Activated CD4-positive, alpha-beta T cell treated with anti-CD3 and anti-CD28 coated beads, Interleukin-2, amount 50 U/mL, for 24 hours (primary cell): ENCODE measurements around the gene HSD17B13.
"Not testable (repeated sequence)": the region's sequence is repeated elsewhere in the genome, so short reads cannot be mapped to it uniquely, and the experiment has no call there.

ENCODE experiments used
- DNase-seq, 2 donors: peaks; one replicate each; pipeline ENCODE4 v3.0.0-alpha.2; 2020; ENCODE audit warnings: low read depth in 1 of 2, low spot score in 1 of 2

Gene HSD17B13, protein sequence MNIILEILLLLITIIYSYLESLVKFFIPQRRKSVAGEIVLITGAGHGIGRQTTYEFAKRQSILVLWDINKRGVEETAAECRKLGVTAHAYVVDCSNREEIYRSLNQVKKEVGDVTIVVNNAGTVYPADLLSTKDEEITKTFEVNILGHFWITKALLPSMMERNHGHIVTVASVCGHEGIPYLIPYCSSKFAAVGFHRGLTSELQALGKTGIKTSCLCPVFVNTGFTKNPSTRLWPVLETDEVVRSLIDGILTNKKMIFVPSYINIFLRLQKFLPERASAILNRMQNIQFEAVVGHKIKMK

DNA sequence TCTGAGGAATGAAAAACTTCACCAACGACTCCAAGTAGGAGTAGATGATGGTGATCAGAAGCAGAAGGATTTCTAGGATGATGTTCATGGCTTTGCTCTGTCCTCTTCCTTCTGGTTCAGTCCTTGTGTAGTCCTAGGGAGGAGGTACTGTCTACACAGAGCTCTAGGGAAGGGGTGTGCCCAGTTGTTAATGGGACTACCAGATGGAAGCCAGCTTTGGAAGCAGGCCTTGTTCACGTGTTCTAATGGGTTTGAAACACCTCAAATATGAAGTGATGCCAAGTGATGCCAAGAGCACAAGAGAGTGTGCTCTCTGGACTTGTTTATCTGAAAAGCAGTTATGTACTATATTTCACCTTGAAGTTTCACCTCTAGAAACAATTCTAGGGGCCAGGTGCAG, at the start of gene HSD17B13:
Gene HSD17B13 (minus strand): TSS at position 129 of the 400 bp plus-strand sequence. CDS start 41 bp downstream, at position 88.
- no peak for DNase-seq

- no peak for DNase-seq
These were observed 47.4 kb upstream of the HSD17B13 start for GRCh38 chr4:87370068-87370467.

DNA sequence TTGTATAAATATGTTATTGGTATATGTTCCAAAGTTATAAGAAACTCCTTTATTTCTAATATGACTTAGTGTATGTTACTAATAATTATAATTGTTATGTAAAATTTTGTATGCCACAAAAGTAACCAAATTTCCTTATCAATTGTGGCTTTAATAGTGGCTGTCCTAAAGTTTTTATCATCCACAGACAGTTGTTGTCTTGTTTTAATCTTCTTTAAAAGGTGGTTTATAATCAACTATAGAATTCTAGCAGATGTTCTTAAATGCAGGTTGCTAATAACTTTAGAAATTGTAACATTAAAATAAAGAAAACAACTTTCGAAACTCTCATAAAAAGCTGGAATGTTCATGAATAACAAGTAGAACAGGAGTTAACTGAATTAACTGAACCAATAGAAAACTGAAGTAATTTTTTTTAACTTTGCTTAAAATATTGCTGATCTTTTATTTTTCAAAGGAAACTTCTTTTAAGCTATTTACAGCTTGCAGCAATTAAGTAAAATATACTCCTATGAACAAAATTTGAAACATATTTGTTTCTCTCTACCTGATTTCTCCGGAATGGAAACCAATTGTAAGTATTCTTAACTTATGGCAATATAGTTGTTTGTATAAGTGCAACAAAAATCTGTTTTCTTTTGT, 44.0 kb upstream of the HSD17B13 start:
- DNase-seq: no peak

DNA sequence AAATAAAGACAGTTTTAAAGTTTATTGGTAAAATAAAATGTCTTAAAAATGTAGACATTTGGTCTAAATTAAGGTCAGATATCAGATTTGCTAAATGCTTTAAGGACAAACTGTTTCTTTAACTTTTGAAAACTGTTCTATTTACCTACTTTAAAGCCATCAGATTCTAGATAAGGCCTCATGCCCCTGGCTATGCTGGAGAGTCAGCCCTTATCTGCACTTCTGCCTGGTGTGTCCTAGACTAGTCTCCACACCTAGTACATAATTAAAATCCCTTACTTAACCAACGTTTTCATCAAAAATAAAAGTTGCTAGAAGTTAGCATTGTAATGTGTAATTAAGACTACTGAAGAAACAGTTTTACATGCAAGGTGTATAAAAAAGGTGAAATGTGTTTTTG, 42.7 kb upstream of the HSD17B13 start:
- no peak for DNase-seq

GRCh38 chr4:87363552-87363951, 40.9 kb upstream of the HSD17B13 start:
- no peak for DNase-seq

- DNase-seq: no peak
These were observed 37.8 kb upstream of the HSD17B13 start for GRCh38 chr4:87360338-87360935.

DNA sequence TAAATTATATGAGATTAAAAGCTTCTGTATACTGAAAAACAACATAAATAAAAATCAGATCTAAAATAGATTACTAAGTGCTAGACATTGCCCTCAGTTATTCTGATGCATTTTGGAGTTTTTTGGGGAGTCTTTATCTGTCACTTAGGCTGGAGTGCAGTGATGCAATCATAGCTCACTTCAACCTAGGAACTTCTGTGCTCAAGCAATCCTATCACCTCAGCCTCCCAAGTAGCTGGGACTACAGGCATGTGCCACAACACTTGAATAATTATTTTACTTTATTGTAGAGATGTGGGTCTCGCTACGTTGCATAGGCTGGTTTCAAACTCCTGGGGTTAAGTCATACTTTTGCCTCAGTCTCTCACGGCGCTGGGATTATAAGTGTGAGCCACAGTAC, 36.6 kb upstream of the HSD17B13 start:
- DNase-seq: no peak

GRCh38 chr4:87356832-87357526, 34.3 kb upstream of the HSD17B13 start:
- no peak for DNase-seq

DNA sequence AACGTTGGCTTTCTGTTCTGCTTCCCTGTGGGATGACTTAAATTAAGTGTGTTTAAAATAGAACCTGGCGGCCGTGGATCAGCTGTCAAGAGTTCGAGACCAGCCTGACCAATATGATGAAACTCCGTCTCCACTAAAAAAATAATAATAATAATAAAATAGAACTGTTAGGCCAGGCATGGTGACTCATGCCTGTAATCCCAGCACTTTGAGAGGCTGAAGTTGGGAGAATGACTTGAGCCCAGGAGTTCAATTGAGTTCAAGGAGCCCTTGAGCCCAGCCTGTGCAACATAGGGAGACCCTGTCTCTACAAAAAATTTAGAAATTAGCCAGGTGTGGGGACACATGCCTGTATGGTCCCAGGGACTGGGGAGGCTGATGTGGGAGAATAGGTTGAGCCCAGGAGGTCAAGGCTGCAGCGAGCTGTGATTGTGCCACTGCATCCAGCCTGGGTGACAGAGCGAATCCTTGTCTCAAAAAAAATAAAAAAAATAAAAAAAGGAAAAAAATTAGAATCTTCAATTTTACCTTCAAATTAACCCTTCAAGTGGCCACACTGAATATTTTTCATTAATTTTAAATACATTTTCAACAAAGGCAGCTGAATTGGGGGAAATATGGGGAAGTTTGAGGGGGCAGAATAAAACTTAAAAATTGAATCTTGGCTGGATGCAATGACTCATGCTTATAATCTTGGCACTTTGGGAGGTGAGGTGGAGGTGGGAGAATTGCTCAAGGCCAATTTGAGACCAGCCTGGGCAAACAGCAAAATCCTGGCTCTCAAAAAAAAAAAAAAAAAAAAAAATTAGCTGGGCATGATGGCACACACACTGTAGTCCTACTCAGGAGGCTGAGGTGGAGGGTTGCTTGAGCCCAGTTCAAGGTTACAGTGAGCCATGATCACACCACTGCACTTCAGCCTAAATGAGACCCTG, 31.8 kb upstream of the HSD17B13 start:
- DNase-seq: no peak

GRCh38 chr4:87353592-87353991, 30.9 kb upstream of the HSD17B13 start:
- DNase-seq: no peak

DNA sequence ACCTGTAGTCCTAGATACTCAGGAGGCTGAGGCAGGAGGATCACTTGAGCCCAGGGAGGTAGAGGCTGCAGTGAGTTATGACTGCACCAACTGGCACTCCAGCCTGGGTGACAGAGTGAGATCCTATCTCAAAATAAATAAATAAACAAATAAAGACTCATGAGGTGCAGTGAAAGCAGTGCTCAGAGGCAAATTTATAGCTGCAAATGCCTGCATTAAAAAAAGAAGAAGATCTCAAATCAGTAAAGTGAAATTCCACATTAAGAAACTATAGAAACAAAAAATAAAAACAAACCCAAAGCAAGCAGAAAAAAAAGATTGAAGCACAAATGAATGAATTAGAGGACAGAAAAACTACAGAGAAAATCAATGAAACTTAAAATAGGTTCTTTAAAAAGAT, 22.5 kb upstream of the HSD17B13 start:
- DNase-seq: no peak

DNA sequence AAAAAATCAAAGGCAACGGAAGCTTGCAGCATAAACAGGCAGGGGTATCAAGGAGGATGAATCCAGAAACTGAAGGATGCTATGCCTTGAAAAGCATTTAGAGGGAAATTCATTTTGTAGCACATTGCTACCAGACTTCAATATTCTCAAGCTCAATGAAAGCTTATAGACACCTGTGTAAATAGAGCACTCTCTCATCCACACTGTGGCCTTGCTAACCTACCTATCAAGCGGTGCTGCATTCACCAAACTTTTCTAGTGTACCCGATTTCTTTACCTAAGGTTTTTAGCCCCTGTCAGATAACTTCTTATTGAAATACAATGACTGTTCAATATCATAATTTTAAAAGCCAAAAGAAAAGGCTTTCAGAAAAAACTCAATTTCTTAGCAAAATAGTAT, 20.2 kb upstream of the HSD17B13 start:
- no peak for DNase-seq

DNA sequence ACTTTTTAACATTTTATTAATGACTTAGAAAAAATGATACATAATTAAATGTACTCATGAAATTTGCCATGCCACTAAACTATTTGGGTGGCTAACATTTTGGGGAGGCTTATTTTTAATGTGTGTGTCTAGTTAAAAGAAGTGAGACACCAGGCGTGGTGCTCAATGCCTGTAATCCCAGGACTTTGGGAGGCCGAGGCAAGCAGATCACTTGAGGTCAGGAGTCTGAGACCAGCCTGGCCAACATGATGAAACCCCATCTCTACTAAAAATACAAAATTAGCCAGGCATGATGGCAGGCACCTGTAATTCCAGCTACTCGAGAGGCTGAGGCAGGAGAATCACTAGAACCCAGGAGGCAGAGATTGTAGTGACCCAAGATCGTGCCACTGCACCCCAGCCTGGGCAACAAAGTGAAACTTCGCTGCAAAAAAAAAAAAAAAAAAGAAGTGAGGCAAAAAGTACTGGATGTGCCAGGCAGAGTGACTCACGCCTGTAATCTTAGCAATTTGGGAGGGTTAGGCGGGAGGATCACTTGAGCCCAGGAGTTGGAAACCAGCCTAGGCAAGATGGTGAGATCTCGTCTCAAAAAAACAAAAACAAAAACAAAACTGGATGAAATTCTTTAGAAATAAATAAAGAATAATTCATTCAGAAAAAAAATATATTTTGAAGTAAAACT, 19.4 kb upstream of the HSD17B13 start:
- not testable (repeated sequence) for DNase-seq

DNA sequence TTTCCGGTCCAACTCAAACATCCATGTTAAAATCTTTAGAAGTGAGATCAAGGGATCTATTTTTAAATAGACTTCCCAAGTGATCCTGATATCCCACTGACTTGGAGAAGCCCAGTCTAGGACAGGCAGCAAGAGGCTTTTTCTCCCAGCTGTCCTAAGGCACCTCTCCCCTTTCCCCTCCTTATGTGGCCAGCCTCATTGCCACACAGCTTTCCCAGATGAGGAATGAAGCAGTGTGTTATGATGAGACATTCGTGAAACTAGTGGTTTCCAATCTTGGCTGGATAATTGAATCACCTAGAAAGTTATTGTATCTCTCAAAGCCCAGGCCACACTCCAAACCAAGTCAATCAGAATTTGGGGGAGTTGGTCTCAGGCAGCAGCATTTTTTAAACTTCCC, 16.8 kb upstream of the HSD17B13 start:
- no peak for DNase-seq

DNA sequence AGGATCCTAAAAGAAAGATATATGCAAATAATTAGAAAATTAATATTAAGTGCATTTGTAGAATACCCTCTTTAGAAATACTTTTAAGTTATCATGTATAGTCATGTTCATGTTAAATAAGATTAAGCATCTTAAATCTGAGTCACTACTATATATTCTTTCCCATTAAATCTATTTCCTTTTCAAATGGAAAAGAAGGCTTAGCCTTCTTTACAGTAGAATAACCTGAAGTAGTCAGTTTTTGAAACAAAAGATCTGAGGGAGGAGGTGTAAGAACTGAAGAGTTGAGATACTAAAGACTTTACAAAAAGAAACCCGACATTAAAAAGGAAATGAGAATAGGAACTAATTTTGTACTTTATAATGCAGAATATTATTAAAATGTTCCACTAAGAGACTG, 14.7 kb upstream of the HSD17B13 start:
- DNase-seq: no peak

DNA sequence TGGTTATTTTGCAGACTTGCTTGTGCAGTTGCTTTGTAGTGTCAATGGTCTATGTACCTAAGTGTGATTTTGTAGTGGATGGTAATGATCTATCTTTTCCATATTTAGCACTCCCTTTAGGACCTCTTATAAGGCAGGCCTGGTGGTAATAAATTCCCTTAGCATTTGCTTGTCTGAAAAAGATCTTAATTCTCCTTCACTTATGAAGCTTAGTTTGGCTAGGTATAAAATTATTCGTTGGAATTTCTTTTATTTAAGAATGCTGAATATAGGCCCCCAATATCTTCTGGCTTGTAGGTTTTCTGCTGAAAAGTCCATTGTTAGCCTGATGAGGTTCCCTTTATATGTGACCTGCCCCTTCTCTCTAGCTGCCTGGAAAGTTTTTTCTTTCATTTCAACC, 10.6 kb upstream of the HSD17B13 start:
- DNase-seq: no peak

GRCh38 chr4:87330761-87331160, 8.1 kb upstream of the HSD17B13 start:
- DNase-seq: no peak

DNA sequence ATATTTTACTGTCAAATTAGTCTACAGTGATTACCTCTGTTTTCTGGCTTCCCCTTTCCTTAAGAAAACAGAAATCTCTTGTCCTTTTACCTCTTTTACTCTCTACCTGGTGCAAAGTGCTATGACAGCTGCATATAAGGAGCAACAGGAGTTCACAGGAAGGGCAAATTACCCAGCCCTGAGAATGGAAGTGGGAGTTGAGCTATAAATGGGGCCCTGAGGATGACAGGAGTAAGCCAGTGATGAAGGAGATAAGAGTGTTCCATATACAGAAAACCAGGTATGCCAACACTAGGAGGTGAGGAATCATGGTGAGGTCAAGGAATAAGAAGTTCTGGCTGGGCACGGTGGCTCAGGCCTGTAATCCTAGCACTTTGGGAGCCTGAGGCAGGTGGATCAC, 4.5 kb upstream of the HSD17B13 start:
- DNase-seq: no peak

GRCh38 chr4:87326460-87326859, 3.8 kb upstream of the HSD17B13 start:
- no peak for DNase-seq

DNA sequence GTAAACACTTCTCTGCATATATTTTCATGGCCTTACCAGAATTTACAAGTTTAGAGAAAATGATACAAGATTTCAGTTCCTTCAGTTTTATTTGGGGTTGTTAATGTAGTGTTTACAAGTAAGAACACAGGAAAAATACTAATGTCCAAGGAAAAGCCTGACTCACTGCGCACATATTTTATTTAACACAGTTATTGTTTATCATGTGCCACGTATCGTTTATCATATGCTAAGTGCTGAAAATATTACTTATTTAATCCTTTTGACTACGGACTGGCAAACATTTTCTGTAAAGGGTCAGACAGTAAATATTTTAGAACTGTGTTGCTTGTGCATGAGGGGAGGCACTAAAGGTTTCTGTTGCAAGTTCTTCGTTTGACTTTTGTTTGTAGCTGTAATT, 794 bp downstream of the HSD17B13 start:
- no peak for DNase-seq
